Stimulated activated CD4-positive, alpha-beta T cell treated with anti-CD3 and anti-CD28 coated beads, TNF-alpha, amount 100 ng/mL, for 48 hours (primary cell): ENCODE measurements around the gene CCDC195.
"Not testable (repeated sequence)": the region's sequence is repeated elsewhere in the genome, so short reads cannot be mapped to it uniquely, and the experiment has no call there.

Experiments used
- DNase-seq, 3 donors: peaks; one replicate each; pipeline ENCODE4 v3.0.0-alpha.2; 2020; ENCODE audit warnings: low read depth in 3 of 3

Gene CCDC195

DNA sequence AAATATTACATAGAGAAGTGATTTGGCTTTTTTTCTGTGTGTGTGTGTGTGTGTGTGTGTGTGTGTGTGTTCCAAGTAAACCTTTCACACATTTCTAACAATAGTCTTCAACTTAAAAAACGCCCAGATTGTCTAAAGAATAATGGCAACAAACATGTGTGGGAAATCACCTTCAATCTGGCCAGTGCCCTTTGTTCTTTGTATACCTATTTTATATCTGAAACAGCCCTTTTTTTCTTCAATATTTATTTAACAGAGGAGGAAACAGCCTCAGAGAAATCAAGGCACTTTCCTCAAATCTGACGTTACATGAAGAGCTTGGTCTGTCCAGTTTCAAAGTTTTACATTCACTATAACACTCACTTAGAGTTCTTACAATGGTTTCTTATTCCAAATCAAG lies 25.3 kb downstream of the CCDC195 start:
- no peak for DNase-seq

DNA sequence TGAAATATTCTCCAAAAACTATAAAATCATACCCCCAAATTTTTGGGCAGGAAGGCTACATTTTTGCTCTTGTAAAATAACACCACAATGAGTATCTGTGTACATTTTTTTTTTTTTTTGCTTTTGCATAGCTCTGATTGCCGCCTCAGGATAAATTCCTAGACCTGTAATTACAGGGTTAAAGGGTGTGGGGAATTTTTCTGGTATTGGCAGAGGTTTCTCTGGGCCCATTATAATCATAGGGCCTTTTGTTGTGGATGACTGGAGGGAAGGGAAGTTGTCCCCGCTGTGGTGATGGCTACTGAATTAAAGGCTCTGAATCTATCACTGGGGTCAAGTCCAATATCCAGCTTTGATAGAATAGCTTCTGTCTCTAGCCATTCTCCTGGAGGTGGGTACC lies 26.6 kb downstream of the CCDC195 start:
- DNase-seq, result no peak

DNA sequence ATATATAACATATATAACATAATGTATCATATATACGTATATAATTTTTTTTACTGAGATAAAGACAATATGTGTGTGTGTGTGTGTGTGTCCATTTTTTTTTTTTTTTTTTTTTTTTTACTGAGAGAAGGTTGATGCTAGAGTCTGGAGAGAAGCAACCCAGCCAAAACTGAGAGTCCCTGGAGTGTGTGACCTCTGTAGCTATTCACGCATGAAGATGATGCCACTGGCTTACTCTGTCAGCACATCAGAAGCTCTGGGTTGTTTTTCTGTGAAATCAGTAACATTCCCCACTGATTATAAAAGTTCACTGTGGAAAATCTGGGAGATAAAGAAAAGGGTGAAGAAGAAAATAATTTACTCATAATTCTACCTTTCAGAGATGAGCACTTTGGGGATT lies 27.2 kb downstream of the CCDC195 start:
- DNase-seq, result no peak

DNA sequence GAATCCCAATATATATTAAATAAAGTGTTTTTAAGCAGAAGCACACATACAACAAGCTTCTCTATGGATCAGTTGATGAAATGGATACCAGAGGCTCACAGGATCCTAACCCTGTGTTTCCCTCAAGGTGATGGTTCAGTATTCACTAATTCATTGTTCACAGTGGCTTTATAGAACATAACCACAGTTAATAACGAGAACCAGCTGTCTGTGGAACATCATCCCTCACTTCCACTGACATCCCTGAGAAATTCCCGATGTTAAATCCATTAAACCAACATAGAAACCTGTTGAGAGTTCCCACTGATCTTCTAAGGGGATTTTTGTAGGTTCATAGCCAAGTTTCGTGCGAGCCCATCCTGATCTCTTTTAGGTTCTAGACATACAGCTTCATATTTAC lies 29.0 kb downstream of the CCDC195 start:
- no peak for DNase-seq

DNA sequence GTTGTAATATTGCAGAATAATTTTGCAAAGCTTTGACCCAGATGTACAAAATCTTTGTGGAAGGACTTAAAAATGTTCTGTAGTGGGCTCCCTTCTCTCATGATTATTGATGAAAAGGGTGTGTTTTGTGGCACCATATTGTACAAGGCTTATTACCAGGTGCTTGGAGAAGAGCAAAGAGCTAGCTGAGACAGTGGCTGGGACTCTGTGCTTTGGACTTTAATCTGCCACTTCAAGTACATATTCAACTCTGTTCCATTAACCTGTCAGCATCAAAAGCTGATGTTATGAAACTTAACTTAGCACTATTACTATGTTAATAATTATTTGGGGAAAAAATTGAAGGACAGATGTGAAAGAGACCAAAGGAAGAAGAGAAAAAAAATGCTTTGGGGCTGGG lies 31.0 kb downstream of the CCDC195 start:
- DNase-seq, result no peak

DNA sequence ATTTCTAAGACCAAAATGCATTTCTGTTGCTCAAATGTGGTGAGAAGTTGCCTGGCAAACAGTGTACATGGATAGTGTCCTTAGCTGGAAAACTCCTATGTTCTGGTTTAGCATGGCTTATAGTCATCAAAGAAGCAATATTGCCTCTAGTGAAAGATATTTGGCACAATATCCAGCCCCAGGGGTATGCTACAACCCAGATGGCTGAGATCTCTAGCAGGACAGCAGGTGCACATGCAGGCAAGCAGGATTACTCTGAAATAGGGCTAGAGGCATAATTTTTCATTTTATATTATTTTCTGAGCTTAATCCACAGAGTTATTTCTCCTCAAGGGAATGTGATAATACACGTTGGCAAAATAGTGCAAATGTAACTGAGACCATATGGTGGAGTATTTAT lies 34.0 kb downstream of the CCDC195 start:
- DNase-seq, result no peak

DNA sequence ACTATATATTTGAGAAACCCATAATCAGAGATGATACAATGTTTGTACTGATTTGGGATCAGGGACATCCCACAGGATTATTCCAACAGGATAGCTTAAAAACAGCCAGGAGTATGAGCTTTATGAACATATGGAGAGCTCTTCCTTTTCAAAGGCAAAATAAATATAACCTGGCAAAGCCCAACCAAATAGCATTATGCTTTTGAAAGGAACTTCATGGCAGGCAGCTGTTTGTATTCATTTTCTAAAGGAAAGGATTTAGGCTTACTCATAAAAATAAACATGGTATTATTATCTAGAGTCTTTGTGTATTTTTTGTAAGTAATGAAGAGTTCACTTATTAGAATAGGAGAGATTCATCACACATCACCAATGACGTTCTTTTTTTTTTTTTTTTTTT lies 44.4 kb downstream of the CCDC195 start:
- no peak for DNase-seq

DNA sequence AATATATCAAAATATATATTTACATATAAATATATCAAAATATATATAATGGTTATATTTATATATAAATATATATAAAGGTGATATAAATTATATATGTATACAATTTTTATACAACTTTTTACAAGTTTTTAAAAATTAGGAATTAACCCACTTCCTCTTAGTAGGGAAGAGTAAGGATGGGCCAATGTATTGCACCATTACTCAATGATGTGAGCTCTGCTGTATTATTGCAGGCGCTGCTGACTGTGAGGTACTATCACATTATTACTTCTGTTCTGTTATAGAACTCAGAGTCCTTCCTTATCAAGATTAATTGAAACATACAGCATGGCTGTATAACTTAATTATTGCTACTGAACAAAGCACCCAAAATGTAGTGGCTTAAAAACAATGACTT lies 46.0 kb downstream of the CCDC195 start:
- no peak for DNase-seq

DNA sequence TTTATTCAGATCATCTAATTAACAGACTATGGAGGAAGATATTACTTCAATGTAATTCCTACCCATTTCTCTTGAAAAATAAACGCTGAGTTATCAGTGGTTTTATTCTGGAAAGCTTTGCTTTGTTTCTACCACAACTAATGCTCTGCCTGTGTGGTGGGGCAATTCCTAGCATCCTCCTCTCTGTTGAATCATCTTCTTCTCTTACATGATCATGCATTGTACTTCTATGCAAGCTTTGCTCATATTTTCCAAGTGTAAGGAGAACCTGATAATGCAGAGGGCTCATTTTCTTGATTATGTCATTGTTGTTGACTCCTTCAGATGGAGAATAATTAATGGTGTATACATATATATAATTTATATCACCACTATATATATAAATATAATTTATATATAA lies 46.7 kb downstream of the CCDC195 start:
- no peak for DNase-seq

DNA sequence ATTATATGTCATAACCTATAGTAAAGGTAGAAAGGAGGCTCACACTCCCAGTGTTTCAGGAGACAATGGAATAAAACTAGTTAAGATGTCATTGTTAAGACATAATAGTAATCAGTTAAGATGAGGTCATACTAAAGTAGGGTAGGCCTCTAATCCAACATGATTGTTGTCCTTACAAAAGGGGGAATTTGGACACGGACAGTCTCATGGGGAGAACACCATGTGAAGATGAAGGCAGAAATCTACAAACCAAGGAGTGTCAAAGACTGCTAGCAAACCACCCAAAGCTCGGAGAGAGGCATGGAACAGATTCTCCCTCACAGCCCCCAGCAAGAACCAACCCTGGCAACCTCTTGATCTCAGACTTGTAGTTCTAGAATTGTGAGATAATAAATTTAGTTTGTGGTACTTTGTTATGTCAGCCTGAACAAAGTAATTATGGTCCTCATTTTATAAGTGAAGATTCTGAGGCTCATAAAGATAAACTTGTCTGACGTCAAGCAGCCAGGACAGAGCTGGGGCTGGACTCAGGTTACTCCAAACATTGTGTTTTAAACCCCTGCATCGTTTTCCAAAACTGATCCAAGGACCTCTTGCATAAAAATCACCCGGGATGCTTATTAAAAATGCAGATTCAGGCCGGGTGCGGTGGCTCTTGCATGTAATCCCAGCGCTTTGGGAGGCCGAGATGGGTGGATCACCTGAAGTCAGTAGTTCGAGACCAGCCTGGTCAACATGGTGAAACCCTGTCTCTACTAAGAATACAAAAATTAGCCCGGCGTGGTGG lies 47.8 kb downstream of the CCDC195 start:
- DNase-seq, result no peak

DNA sequence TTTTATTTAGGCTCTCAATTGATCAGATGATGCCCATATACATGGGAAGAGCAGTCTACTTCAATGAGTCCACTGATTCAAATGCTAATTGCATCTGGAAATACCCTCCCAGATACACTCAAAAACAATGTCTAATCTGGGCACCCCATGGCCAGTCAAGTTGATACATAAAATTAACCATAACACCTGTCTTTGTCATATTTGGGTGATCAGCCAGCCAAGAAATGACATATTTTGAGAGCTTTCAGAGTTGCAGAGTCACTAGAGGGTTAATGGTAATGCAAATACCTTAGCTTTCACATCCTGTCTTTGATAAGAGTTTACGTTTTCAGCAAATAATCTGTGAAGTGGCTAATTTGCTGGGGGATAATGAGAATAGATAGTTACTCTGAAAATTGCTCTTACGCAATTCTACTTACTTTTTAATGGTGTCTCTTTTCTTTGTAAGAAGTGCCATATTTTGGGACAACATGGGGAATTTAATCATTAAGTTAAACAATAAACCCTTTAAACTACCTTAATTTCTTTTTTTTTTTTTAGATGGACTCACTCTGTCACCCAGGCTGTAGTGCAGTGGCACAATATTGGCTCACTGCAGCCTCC lies 49.1 kb downstream of the CCDC195 start:
- DNase-seq, result no peak

DNA sequence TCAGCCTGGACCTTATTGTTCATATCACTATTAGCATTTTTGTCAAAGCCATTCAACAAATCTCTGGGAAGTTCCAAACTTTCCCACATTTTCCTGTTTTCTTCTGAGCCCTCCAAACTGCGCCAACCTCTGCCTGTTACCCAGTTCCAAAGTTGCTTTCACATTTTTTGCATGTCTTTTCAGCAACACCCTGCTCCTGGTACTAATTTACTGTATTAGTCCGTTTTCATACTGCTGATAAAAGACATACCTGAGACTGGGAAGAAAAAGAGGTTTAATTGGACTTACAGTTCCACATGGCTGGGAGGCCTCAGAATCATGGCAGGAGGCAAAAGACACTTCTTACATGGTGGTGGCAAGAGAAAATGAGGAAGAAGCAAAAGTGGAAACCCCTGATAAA lies 52.8 kb downstream of the CCDC195 start:
- not testable (repeated sequence) for DNase-seq

DNA sequence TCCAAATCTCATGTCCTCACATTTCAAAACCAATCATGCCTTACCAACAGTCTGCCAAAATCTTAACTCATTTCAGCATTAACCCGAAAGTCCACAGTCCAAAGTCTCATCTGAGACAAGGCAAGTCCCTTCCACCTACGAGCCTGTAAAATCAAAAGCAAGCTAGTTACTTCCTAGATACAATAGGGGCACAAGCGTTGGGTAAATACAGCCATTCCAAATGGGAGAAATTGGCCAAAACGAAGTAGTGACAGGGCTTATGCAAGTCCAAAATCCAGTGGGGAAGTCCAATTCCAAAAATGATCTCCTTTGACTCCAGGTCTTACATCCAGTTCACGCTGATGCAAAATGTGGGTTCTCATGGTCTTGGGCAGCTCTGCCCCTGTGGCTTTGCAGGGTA lies 54.5 kb downstream of the CCDC195 start:
- DNase-seq, result not testable (repeated sequence)

DNA sequence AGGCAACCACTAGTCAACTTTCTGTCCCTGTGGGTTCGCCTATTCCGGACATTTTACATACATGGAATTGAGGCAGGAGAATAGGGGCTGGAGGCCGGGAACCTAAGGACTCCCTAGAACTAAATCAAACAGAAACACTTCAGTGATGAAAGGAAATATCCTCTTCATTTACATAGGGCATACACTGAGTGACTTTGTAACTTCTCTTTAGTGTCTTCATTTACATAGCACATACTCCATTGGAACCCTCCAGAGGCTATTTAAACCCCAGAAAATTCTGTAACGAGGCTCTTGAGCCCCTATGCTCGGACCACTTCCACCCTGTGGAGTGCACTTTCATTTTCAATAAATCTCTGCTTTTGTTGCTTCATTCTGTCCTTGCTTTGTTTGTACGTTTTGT lies 56.5 kb downstream of the CCDC195 start:
- no peak for DNase-seq

DNA sequence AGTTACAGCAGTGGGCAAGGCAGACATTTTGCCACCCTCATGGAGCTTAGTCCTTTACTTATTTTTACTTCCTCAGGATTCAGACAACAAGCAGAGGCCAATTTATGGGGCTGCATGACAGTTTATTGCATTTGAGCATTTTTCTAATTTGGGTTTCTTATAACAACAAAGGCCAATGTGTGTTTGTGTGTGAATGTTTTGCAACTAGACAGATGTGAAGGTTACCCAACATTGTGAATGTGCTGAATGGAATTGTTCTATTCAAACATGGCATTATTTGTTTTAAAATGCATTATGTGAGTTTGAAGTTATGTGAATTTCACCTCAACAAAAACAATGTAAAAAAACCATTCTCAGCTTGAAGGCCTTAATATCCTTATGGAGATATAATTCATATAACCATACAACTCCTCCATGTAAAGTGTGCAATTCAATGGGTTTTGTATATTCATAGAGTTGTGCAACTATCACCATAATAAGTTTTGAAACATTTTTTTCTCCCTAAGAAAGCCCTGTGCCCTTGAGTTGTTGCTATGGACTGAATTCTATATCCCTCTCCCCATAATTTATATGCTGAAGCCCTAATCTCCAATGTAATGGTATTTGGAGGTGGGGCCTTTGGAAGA lies 57.3 kb downstream of the CCDC195 start:
- no peak for DNase-seq

DNA sequence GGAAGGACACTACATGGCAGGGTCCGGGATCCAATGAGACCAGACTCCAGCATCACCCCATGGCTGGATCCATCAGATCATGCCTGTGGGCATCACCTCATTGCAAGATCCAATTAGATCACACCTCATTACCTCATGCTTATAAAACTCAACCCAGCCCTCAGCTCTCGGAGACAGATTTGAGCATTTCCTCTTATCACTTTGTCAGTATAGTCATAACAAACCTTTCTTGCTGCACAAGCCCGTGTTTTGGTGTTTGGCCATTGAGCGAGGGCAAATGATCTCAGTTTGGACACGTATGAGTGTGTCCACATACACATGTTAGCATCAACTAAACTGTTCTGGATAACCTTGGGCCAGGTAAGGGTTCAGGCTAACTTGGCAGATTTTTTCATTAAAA lies 58.8 kb downstream of the CCDC195 start:
- no peak for DNase-seq

DNA sequence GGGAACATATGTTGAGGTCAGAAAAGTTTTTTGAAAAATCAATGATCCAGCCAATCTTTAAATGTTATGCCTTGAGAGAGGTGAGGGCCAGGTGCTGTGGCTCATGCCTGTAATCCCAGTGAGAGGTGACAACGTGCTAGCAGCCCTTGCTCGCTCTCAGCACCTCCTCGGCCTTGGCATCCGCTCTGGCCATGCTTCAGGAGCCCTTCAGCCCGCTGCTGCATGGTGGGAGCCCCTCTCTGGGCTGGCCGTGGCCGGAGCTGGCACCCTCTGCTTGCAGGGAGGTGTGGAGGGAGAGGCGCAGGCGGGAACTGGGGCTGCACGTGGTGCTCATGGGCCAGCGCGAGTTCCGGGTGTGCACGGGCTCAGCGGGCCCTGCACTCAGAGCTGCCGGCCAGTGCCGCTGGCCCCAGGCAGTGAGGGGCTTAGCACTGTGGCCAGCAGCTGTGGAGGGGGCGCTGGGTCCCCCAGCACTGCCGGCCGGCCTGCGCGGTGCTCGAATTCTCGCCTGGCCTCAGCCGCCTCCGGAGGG lies 61.1 kb downstream of the CCDC195 start:
- DNase-seq, result no peak
